ENCODE results near the gene STK17A. TPM values are rescaled to one million over a fixed set of nuclear protein-coding genes. Genes with fewer than 3 reads are reported as not detected.
"Not testable (repeated sequence)": the region's sequence is repeated elsewhere in the genome, so short reads cannot be mapped to it uniquely, and the experiment has no call there.

Gene STK17A
- total RNA-seq, 2 experiments from 2014 or later = 53.2 to 53.8 TPM

GRCh38 chr7:43626695-43627094, 43.8 kb downstream of the STK17A start:
- H3K27me3 Mint-ChIP-seq = no peaks in the 10 kb centered on the region
- peaks cover 88% of the 10 kb centered on the region for H3K4me1 Mint-ChIP-seq
- H3K4me3 Mint-ChIP-seq = no peak overlapping the region
- peak overlapping the region; percentile 73 for H3K27ac Mint-ChIP-seq
- no peaks in the 10 kb centered on the region for H3K9me3 Mint-ChIP-seq
- peaks cover 76% of the 10 kb centered on the region for H3K36me3 Mint-ChIP-seq
- no peak for DNase-seq

GRCh38 chr7:43627798-43628197, 44.9 kb downstream of the STK17A start:
- Mint-ChIP-seq H3K36me3 (peaks cover 75% of the 10 kb centered on the region), H3K4me1 (peaks cover 88% of the 10 kb centered on the region), H3K27ac (peak overlapping the region; percentile 73)
- H3K9me3 Mint-ChIP-seq, H3K27me3 Mint-ChIP-seq, H3K4me3 Mint-ChIP-seq, DNase-seq: not testable (repeated sequence)

DNA sequence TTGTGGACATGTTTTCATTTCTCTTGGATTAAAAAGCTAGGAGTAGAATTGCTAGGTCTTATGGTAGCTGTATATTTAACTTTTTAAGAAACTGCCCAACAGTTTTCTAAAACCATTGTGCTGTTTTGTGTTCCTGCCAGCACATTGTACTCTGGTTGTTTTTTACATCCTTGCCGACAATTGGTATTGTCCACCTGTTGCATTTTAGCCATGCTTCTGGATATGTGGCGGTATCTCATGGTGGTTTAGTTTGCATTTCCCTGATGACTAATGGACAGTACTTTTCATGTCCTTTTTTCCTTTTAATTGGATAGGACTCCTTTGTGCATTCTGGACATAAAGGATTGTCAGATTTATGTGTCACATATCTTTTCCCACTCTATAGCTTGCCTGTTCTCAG, 45.5 kb downstream of the STK17A start:
- Mint-ChIP-seq H3K27ac (peak overlapping the region; percentile 75), H3K4me1 (peaks cover 90% of the 10 kb centered on the region), H3K9me3 (no peaks in the 10 kb centered on the region), H3K27me3 (no peaks in the 10 kb centered on the region), H3K4me3 (no peak overlapping the region), H3K36me3 (peaks cover 79% of the 10 kb centered on the region)
- no peak for DNase-seq

DNA sequence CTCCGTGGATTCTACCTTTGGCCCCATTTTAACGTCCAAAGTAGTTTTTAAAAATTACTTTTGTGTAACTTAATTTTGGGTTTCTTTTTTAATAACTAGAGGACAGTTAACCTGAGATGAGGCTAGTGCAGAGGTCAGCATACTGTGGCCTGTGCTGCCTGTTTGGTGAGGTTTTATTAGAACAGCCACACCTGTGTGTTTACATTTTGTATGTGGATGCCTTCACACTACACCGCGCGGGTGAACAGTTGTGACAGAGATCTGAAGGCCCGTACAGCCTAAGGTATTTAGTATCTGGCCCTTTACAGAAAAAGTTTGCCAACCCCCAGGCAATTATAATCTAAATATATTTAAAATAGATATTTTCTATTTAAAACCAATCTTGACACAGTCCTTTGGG, 46.9 kb downstream of the STK17A start:
- no peak for DNase-seq
- Mint-ChIP-seq H3K9me3 (no peaks in the 10 kb centered on the region), H3K36me3 (peaks cover 82% of the 10 kb centered on the region), H3K4me1 (peaks cover 87% of the 10 kb centered on the region), H3K4me3 (no peak overlapping the region), H3K27me3 (no peaks in the 10 kb centered on the region), H3K27ac (peak overlapping the region; percentile 75)

- H3K4me1 Mint-ChIP-seq = peaks cover 88% of the 10 kb centered on the region
- H3K36me3 Mint-ChIP-seq = peaks cover 81% of the 10 kb centered on the region
- H3K27me3 Mint-ChIP-seq = no peaks in the 10 kb centered on the region
Measured at GRCh38 chr7:43630482-43630881, 47.6 kb downstream of the STK17A start.

DNA sequence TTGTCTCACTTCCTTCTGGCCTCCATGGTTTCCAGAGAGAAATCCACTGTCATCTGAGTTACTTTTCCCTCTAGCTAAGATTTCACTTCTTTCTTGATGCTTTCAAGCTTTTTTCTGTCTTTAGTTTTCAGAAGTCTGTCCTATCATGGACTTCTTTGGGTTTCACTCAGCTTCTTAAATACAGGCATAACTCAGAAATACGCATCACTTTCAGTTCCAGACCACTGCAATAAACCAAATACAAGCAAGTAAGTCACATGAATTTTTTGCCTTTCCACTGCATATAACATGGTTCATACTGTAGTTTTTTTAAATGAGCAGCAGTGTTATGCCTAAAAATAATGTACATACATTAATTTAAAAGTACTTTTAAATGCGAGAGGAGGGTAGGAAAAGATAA, 48.7 kb downstream of the STK17A start:
- Mint-ChIP-seq H3K36me3 (peaks cover 85% of the 10 kb centered on the region), H3K27me3 (no peaks in the 10 kb centered on the region), H3K4me3 (peak overlapping the region; percentile 18), H3K4me1 (peaks cover 89% of the 10 kb centered on the region), H3K27ac (peak overlapping the region; percentile 82), H3K9me3 (peaks cover 1% of the 10 kb centered on the region)
- DNase-seq = no peak

More at GRCh38 chr7:43630482-43630881, 47.6 kb downstream of the STK17A start:
- peak overlapping the region; percentile 35 for H3K4me3 Mint-ChIP-seq
- no peaks in the 10 kb centered on the region for H3K9me3 Mint-ChIP-seq
- peak overlapping the region; percentile 82 for H3K27ac Mint-ChIP-seq
- no peak for DNase-seq

GRCh38 chr7:43632746-43633145, 49.8 kb downstream of the STK17A start:
- Mint-ChIP-seq H3K27ac (peak overlapping the region; percentile 82), H3K36me3 (peaks cover 89% of the 10 kb centered on the region), H3K27me3 (no peaks in the 10 kb centered on the region), H3K4me3 (no peak overlapping the region), H3K9me3 (peaks cover 1% of the 10 kb centered on the region), H3K4me1 (peaks cover 89% of the 10 kb centered on the region)
- DNase-seq = no peak

DNA sequence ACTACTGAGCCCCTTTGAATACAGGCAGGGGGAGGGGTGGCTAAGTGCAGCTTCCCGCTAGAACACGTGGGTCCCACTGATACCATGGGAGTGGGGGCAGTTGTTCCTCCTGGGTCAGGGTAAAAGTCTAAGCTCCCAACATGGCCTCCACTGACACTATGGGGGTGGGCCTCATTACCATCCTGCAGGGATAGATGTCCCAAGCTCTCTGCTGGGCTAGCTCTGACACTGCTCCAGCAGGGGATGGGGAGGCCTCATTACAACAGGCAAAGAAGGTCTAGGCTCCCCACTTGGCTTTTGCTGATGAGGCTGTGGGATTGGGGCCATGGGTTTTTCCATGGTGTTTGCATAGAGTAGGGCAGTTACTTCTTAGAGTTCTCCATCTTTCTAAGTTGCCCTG, 51.5 kb downstream of the STK17A start:
- Mint-ChIP-seq H3K4me3 (no peak overlapping the region), H3K4me1 (peaks cover 87% of the 10 kb centered on the region), H3K36me3 (peaks cover 81% of the 10 kb centered on the region), H3K27ac (peak overlapping the region; percentile 82), H3K9me3 (peaks cover 1% of the 10 kb centered on the region), H3K27me3 (no peaks in the 10 kb centered on the region)
- no peak for DNase-seq

- DNase-seq = no peak
- Mint-ChIP-seq H3K4me3 (no peak overlapping the region), H3K27ac (no peak overlapping the region), H3K9me3 (peaks cover 1% of the 10 kb centered on the region), H3K36me3 (peaks cover 87% of the 10 kb centered on the region), H3K4me1 (peaks cover 90% of the 10 kb centered on the region), H3K27me3 (no peaks in the 10 kb centered on the region)
Measured at GRCh38 chr7:43636093-43636492, 53.2 kb downstream of the STK17A start.

GRCh38 chr7:43637114-43637806, 54.4 kb downstream of the STK17A start:
- no peaks in the 10 kb centered on the region for H3K27me3 Mint-ChIP-seq
- peaks cover 1% of the 10 kb centered on the region for H3K9me3 Mint-ChIP-seq
- H3K27ac Mint-ChIP-seq = peak overlapping the region; percentile 87
- peak overlapping the region; percentile 42 for H3K4me3 Mint-ChIP-seq
- H3K36me3 Mint-ChIP-seq = peaks cover 84% of the 10 kb centered on the region
- peaks cover 89% of the 10 kb centered on the region for H3K4me1 Mint-ChIP-seq
- DNase-seq = no peak

- Mint-ChIP-seq H3K4me3 (peak overlapping the region; percentile 29), H3K9me3 (peaks cover 1% of the 10 kb centered on the region), H3K27me3 (no peaks in the 10 kb centered on the region), H3K27ac (peak overlapping the region; percentile 80), H3K36me3 (peaks cover 81% of the 10 kb centered on the region), H3K4me1 (peaks cover 91% of the 10 kb centered on the region)
- no peak for DNase-seq
Measured at GRCh38 chr7:43639858-43640491, 57.1 kb downstream of the STK17A start.

GRCh38 chr7:43640679-43641078, 57.8 kb downstream of the STK17A start:
- no peak overlapping the region for H3K4me3 Mint-ChIP-seq
- H3K4me1 Mint-ChIP-seq = peaks cover 91% of the 10 kb centered on the region
- no peaks in the 10 kb centered on the region for H3K27me3 Mint-ChIP-seq
- peaks cover under 1% of the 10 kb centered on the region for H3K9me3 Mint-ChIP-seq
- peak overlapping the region; percentile 80 for H3K27ac Mint-ChIP-seq
- peaks cover 81% of the 10 kb centered on the region for H3K36me3 Mint-ChIP-seq
- DNase-seq = no peak

DNA sequence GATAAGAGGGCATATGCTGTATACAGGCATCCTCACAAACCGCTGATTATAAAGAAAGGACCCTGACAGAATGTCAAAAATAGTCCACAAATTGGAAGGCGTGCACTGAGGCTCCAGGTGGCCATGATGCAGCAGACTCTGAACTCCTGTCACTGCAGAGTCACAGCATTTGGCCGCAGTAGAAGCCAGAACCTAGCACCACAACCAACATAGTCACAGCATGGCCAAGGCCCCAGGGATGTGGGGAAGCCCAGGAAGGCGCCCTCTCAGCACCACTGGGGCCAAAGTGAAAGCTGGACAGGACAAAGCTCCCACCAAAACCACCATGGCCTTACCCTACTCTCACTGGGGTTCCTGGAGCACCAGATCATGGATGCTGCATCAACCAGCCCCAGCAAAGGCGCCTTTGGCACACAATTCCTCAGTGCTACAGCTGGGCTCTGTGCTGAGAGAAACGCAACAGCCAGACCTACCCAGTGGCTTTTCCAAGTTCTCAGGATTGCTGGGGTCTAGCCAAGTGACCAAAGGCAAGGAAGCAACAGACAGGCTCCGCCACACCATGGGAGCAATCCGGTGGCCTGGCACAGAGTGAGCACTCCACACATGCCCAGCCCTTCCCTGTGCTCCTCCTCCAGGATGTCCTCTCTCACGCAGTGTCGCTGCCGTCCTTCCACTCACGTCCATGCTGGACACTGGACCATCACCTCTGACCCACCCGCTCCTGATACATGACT, 60.2 kb downstream of the STK17A start:
- peak overlapping the region; percentile 81 for H3K27ac Mint-ChIP-seq
- no peaks in the 10 kb centered on the region for H3K27me3 Mint-ChIP-seq
- peaks cover 91% of the 10 kb centered on the region for H3K4me1 Mint-ChIP-seq
- peaks cover 71% of the 10 kb centered on the region for H3K36me3 Mint-ChIP-seq
- DNase-seq = no peak
- no peaks in the 10 kb centered on the region for H3K9me3 Mint-ChIP-seq
- H3K4me3 Mint-ChIP-seq = peak overlapping the region; percentile 35

GRCh38 chr7:43643846-43644245, 60.9 kb downstream of the STK17A start:
- Mint-ChIP-seq H3K4me3 (peak overlapping the region; percentile 32), H3K27ac (peak overlapping the region; percentile 67), H3K9me3 (no peaks in the 10 kb centered on the region), H3K27me3 (no peaks in the 10 kb centered on the region), H3K36me3 (peaks cover 69% of the 10 kb centered on the region), H3K4me1 (peaks cover 93% of the 10 kb centered on the region)
- DNase-seq = peak; percentile 54

GRCh38 chr7:43645699-43646226, 62.9 kb downstream of the STK17A start:
- Mint-ChIP-seq H3K4me3 (peak overlapping the region; percentile 18), H3K27me3 (no peaks in the 10 kb centered on the region), H3K9me3 (no peaks in the 10 kb centered on the region), H3K27ac (peak overlapping the region; percentile 100), H3K4me1 (peaks cover 93% of the 10 kb centered on the region), H3K36me3 (peaks cover 59% of the 10 kb centered on the region)
- no peak for DNase-seq
